OCI-LY3 (cell line): ENCODE measurements around the gene FGD6.

Source experiments
- H2AFZ ChIP-seq: fragments of 200-600, 300-600 bp; shearing (Covaris generic); 2 replicates; pipeline ENCODE4 v1.6.0; 2014; ENCODE audit warnings: antibody characterized with exemption, low read depth, low read length
- H3K27ac ChIP-seq: fragments of 200-600, 300-600 bp; sonication (generic); 2 replicates; pipeline ENCODE4 v1.5.1; 2014; ENCODE audit warnings: mild to moderate bottlenecking, low read length, moderate library complexity, mixed read lengths
- H3K27me3 ChIP-seq: fragments of 200-600, 300-600 bp; sonication (generic); 2 replicates; pipeline ENCODE4 v1.6.1; 2014; ENCODE audit warnings: low read depth, low read length, mixed read lengths
- H3K36me3 ChIP-seq: fragments of 200-600, 300-600 bp; sonication (generic); replicated peaks from 2 replicates; pipeline ENCODE3; 2014; ENCODE audit warnings: low read depth, low read length, mixed read lengths
- H3K4me1 ChIP-seq: fragments of 300-600, 200-600 bp; sonication (generic); 2 replicates; pipeline ENCODE4 v1.6.1; 2014; ENCODE audit warnings: low read length, mixed read lengths
- H3K4me2 ChIP-seq: fragments of 200-600, 300-600 bp; sonication (generic); 2 replicates; pipeline ENCODE4 v1.6.1; 2014; ENCODE audit warnings: low read length, mixed read lengths
- H3K4me3 ChIP-seq: fragments of 300-600, 200-600 bp; sonication (generic); 2 replicates; pipeline ENCODE4 v1.5.1; 2014; ENCODE audit warnings: antibody characterized with exemption, mild to moderate bottlenecking, low read length, moderate library complexity
- H3K79me2 ChIP-seq: fragments of 300-600, 200-600 bp; shearing (Covaris generic); 2 replicates; pipeline ENCODE4 v1.6.1; 2014; ENCODE audit warnings: mild to moderate bottlenecking, low read length, mixed read lengths
- H3K9ac ChIP-seq: fragments of 300-600, 200-600 bp; shearing (Covaris generic); 2 replicates; pipeline ENCODE4 v1.6.0; 2014; ENCODE audit warnings: mild to moderate bottlenecking, low read length, moderate library complexity
- H3K9me3 ChIP-seq: fragments of 200-600, 300-600 bp; shearing (Covaris generic); 2 replicates; pipeline ENCODE4 v1.6.1; 2014; ENCODE audit warnings: low read length, mixed read lengths; ENCODE audit not compliant: insufficient read depth
- H4K20me1 ChIP-seq: fragments of 200-600, 300-600 bp; sonication (generic); 2 replicates; pipeline ENCODE4 v1.6.1; 2016; ENCODE audit warnings: low read length, mixed read lengths; ENCODE audit not compliant: insufficient read depth
- EZH2phosphoT487 ChIP-seq: fragments of 200-600 bp; shearing (Covaris generic); IDR thresholded peaks from 2 replicates; pipeline ENCODE4 v1.6.1; 2018; ENCODE audit warnings: antibody characterized with exemption, mixed run types, low read depth
- TF ChIP-seq, protein P1 (sequence below): fragments of 200-600, 300-600 bp; sonication (generic); IDR thresholded peaks from 2 replicates; pipeline ENCODE4 v1.5.1; 2014; ENCODE audit warnings: antibody characterized with exemption, low read length, low read depth

The FGD6 gene

DNA sequence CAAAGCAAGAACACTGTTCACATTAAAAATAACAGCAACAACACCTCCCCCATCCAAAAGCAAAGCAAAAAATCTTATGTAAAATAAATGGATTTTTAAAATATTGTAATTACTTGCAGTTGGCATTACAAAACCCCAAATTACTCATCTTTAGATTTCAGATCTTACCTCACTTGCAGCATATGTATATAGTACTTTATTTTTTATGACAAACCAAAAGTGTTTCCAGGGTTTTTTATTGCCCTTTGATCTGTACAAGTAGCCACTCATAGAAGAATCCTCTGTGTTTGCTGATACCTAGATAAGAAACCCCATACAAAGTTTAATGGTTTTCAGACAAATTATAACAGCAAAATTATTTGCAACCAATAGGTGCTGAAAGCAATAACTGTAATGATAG is 131.7 kb downstream of the FGD6 start:
- H3K27me3 ChIP-seq, result peaks cover 71% of the 10 kb centered on the region
- H3K9ac ChIP-seq, result no peak overlapping the region
- peaks cover 27% of the 10 kb centered on the region for H4K20me1 ChIP-seq
- H2AFZ ChIP-seq, result no peak overlapping the region
- H3K27ac ChIP-seq, result no peak overlapping the region
- peak overlapping the region; percentile 32; the same call in 1 of the 2 replicates for H3K4me3 ChIP-seq
- H3K4me2 ChIP-seq, result peak overlapping the region; percentile 57
- no peaks in the 10 kb centered on the region for H3K79me2 ChIP-seq
- H3K36me3 ChIP-seq, result no peaks in the 10 kb centered on the region
- H3K9me3 ChIP-seq, result no peaks in the 10 kb centered on the region
- no peak for TF ChIP-seq EZH2phosphoT487
- TF ChIP-seq, protein P1, sequence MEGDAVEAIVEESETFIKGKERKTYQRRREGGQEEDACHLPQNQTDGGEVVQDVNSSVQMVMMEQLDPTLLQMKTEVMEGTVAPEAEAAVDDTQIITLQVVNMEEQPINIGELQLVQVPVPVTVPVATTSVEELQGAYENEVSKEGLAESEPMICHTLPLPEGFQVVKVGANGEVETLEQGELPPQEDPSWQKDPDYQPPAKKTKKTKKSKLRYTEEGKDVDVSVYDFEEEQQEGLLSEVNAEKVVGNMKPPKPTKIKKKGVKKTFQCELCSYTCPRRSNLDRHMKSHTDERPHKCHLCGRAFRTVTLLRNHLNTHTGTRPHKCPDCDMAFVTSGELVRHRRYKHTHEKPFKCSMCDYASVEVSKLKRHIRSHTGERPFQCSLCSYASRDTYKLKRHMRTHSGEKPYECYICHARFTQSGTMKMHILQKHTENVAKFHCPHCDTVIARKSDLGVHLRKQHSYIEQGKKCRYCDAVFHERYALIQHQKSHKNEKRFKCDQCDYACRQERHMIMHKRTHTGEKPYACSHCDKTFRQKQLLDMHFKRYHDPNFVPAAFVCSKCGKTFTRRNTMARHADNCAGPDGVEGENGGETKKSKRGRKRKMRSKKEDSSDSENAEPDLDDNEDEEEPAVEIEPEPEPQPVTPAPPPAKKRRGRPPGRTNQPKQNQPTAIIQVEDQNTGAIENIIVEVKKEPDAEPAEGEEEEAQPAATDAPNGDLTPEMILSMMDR, result no peak
- H3K4me1 ChIP-seq, result peaks cover 41% of the 10 kb centered on the region

DNA sequence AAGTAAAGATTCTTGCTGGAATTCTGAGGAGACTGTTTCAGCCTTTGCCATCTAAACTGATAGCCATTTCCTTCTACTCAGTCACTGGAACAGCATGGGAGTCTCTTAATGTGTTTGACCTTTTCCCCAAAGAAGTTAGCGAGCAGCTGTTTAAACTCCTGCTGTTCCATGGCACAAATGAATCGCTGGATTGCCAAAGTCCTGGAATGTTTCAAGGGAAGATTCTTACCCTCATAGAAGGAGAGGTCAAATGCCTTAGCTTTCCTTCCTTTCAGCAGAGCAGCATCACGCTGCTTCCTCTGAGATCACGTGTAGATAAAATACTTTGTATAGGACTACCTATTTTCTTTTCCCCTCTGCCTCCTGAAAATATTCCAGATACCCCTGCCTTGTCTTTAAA is 133.3 kb downstream of the FGD6 start:
- Histone ChIP-seq H3K4me2 (no peak overlapping the region), H3K36me3 (no peaks in the 10 kb centered on the region), H4K20me1 (peaks cover 17% of the 10 kb centered on the region), H3K27me3 (peaks cover 68% of the 10 kb centered on the region), H3K4me3 (no peak overlapping the region), H2AFZ (no peak overlapping the region), H3K9me3 (no peaks in the 10 kb centered on the region), H3K27ac (no peak overlapping the region), H3K4me1 (peaks cover 33% of the 10 kb centered on the region), H3K9ac (no peak overlapping the region), H3K79me2 (no peaks in the 10 kb centered on the region)
- TF ChIP-seq, protein P1, result no peak
- TF ChIP-seq EZH2phosphoT487, result no peak

DNA sequence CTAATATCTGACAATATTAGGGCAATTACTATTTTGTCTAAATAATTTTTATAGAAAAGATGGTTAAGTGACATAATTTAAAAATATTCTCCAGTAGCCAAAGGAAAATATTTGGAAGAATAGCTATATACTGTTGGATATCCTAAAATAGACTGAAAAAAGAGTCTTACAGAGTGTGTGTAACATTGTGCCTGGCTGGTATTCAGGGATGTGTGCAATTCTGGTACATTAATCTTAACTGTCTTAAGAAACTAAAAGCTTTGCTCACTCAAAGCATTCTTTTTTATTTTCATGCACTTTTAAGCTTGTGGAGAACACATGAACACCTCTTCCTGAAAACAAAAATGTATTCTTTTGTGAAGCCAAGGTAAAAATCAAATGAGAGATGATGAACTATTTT is 133.8 kb downstream of the FGD6 start:
- no peak overlapping the region for H3K9ac ChIP-seq
- no peak overlapping the region for H2AFZ ChIP-seq
- H3K9me3 ChIP-seq, result no peaks in the 10 kb centered on the region
- H4K20me1 ChIP-seq, result peaks cover 14% of the 10 kb centered on the region
- H3K36me3 ChIP-seq, result no peaks in the 10 kb centered on the region
- TF ChIP-seq, protein P1, result no peak
- no peak for TF ChIP-seq EZH2phosphoT487
- no peak overlapping the region for H3K4me3 ChIP-seq
- H3K27ac ChIP-seq, result no peak overlapping the region
- peaks cover 67% of the 10 kb centered on the region for H3K27me3 ChIP-seq
- no peak overlapping the region for H3K4me2 ChIP-seq
- peaks cover 29% of the 10 kb centered on the region for H3K4me1 ChIP-seq
- H3K79me2 ChIP-seq, result no peaks in the 10 kb centered on the region

DNA sequence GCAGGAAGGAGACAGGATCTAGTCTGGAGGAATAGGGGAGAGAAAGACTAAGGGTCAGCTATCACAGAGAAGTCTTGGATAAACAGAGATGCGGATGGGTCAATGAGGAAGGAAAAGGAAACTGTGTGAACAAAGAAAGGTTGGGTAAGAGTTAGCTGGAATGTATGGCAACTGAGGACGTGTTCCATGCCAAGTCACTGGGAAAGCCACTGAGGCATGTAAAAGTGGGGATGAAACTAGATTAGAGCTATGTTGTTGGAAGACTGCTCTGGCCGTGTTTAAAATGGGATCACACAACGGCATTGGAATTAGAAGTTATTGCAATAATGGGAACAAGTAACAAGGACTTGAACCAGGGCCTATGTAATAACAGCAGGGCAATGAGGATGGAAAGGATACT is 139.9 kb downstream of the FGD6 start:
- Histone ChIP-seq H3K4me1 (peaks cover 5% of the 10 kb centered on the region; the same call in 1 of the 2 replicates), H3K4me3 (no peak overlapping the region), H4K20me1 (no peaks in the 10 kb centered on the region), H3K36me3 (no peaks in the 10 kb centered on the region), H3K4me2 (no peak overlapping the region), H3K9ac (no peak overlapping the region), H3K79me2 (peaks cover 6% of the 10 kb centered on the region), H2AFZ (no peak overlapping the region), H3K9me3 (no peaks in the 10 kb centered on the region), H3K27me3 (peaks cover 43% of the 10 kb centered on the region), H3K27ac (no peak overlapping the region)
- no peak for TF ChIP-seq EZH2phosphoT487
- TF ChIP-seq, protein P1, result no peak
